ENCODE measurements around the gene KLK7.

- no peak for TF ChIP-seq ATF3 (IDR thresholded peaks at IDR 0.05; ENCODE audit: borderline replicate concordance, extremely low read depth, low read depth, low read length)
- TF ChIP-seq CTCF (IDR thresholded peaks at IDR 0.05 in 2 of 3, conservative IDR thresholded peaks at IDR 0.05 in 1 of 3; ENCODE audit: control insufficient read depth in 2 of 3, extremely low read depth in 1 of 3, insufficient read depth in 1 of 3, low read depth in 3 of 3, low read length in 3 of 3), result no peak
- TF ChIP-seq SMC3 (IDR thresholded peaks at IDR 0.05; ENCODE audit: borderline replicate concordance, low read length), result no peak
- TF ChIP-seq ATF2 (IDR thresholded peaks at IDR 0.05; ENCODE audit: low read length), result no peak
- no peak for TF ChIP-seq POLR2A (IDR thresholded peaks at IDR 0.05; ENCODE audit: low read depth, low read length)
- no peak for TF ChIP-seq SIN3A (IDR thresholded peaks at IDR 0.05; ENCODE audit: low read depth, low read length)
- TF ChIP-seq, protein P1, sequence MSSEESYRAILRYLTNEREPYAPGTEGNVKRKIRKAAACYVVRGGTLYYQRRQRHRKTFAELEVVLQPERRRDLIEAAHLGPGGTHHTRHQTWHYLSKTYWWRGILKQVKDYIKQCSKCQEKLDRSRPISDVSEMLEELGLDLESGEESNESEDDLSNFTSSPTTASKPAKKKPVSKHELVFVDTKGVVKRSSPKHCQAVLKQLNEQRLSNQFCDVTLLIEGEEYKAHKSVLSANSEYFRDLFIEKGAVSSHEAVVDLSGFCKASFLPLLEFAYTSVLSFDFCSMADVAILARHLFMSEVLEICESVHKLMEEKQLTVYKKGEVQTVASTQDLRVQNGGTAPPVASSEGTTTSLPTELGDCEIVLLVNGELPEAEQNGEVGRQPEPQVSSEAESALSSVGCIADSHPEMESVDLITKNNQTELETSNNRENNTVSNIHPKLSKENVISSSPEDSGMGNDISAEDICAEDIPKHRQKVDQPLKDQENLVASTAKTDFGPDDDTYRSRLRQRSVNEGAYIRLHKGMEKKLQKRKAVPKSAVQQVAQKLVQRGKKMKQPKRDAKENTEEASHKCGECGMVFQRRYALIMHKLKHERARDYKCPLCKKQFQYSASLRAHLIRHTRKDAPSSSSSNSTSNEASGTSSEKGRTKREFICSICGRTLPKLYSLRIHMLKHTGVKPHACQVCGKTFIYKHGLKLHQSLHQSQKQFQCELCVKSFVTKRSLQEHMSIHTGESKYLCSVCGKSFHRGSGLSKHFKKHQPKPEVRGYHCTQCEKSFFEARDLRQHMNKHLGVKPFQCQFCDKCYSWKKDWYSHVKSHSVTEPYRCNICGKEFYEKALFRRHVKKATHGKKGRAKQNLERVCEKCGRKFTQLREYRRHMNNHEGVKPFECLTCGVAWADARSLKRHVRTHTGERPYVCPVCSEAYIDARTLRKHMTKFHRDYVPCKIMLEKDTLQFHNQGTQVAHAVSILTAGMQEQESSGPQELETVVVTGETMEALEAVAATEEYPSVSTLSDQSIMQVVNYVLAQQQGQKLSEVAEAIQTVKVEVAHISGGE (CRISPR knock-in tag; IDR thresholded peaks at IDR 0.05), result no peak
Observed at GRCh38 chr19:50932018-50932689, 51.6 kb downstream of the KLK7 start.
